Stimulated activated naive CD8-positive, alpha-beta T cell treated with anti-CD3 and anti-CD28 coated beads, Interleukin-15, Interleukin-2, amounts not matched to agents 100 ng/mL and 50 ng/mL, for 24 hours (primary cell): Measurements from ENCODE around the gene TIGD6.
"Not testable (repeated sequence)": the region's sequence is repeated elsewhere in the genome, so short reads cannot be mapped to it uniquely, and the experiment has no call there.

Experiments used
- H3K27ac Mint-ChIP-seq: one replicate; pipeline ENCODE4 v1.8.0; 2021; ENCODE audit warnings: mild to moderate bottlenecking, mixed read lengths
- H3K27me3 Mint-ChIP-seq: one replicate; pipeline ENCODE4 v1.8.0; 2021; ENCODE audit warnings: mixed read lengths
- H3K36me3 Mint-ChIP-seq: one replicate; pipeline ENCODE4 v1.8.0; 2021; ENCODE audit warnings: low read depth, mixed read lengths
- H3K4me1 Mint-ChIP-seq: one replicate; pipeline ENCODE4 v1.8.0; 2021; ENCODE audit warnings: low read depth, mixed read lengths
- H3K4me3 Mint-ChIP-seq: one replicate; pipeline ENCODE4 v1.8.0; 2021; ENCODE audit warnings: mild to moderate bottlenecking, mixed read lengths
- H3K9me3 Mint-ChIP-seq: one replicate; pipeline ENCODE4 v1.8.0; 2021; ENCODE audit warnings: mixed read lengths

TIGD6 gene

DNA sequence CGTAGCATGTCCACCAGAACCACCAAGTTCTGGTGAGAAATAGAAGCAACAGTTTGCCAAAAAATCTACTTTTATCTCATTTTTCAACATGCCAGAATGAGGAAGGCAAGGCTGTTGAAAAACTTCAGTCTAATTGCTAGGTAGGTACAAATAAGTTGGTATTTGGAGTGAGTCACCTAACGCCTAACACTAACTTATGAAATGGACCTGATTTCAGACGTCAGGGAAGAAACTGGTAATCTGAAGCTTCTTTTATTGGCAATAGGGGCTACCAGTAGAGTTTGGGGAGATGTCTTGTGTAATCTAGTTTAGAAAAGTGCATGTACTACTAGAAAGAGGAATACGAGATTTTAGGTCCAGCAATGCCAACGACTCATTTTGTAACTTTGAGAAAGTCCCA is 51.5 kb downstream of the TIGD6 start:
- Mint-ChIP-seq H3K27me3 (peaks cover 7% of the 10 kb centered on the region), H3K9me3 (no peaks in the 10 kb centered on the region), H3K36me3 (no peaks in the 10 kb centered on the region), H3K4me3 (no peak overlapping the region), H3K27ac (no peak overlapping the region), H3K4me1 (no peaks in the 10 kb centered on the region)

- no peaks in the 10 kb centered on the region for H3K4me1 Mint-ChIP-seq
- no peaks in the 10 kb centered on the region for H3K36me3 Mint-ChIP-seq
- no peak overlapping the region for H3K4me3 Mint-ChIP-seq
- no peaks in the 10 kb centered on the region for H3K9me3 Mint-ChIP-seq
- peaks cover 7% of the 10 kb centered on the region for H3K27me3 Mint-ChIP-seq
- no peak overlapping the region for H3K27ac Mint-ChIP-seq
Measured at GRCh38 chr5:149946118-149946517, 54.3 kb downstream of the TIGD6 start.

GRCh38 chr5:149944666-149945065 is 55.8 kb downstream of the TIGD6 start, which contains the start of gene PDE6A:
Gene PDE6A (minus strand): TSS chr5:149944793. CDS start chr5:149944673, 120 bp downstream.
- H3K36me3 Mint-ChIP-seq = no peaks in the 10 kb centered on the region
- H3K4me1 Mint-ChIP-seq = no peaks in the 10 kb centered on the region
- H3K27ac Mint-ChIP-seq = no peak within 1 kb of the TSS
- no peak within 1 kb of the TSS for H3K4me3 Mint-ChIP-seq
- H3K9me3 Mint-ChIP-seq = no peaks in the 10 kb centered on the region
- H3K27me3 Mint-ChIP-seq = peaks cover 3% of the 10 kb centered on the region

- H3K9me3 Mint-ChIP-seq, H3K27ac Mint-ChIP-seq, H3K4me1 Mint-ChIP-seq, H3K27me3 Mint-ChIP-seq, H3K4me3 Mint-ChIP-seq, H3K36me3 Mint-ChIP-seq: not testable (repeated sequence)
Measured at GRCh38 chr5:149943177-149943949, 57.1 kb downstream of the TIGD6 start.
